HCT116 (cell line): Measurements from ENCODE around the gene ARRB2. TPM values are rescaled to one million over a fixed set of nuclear protein-coding genes. Genes with fewer than 3 reads are reported as not detected.

ENCODE experiments used
- ATAC-seq: fragments of 200-7000 bp; cut with Tn5 transposase; 2 replicates; pipeline ENCODE4 v1.9.1; 2020; ENCODE audit warnings: mild to moderate bottlenecking, moderate library complexity
- BruUV-seq: library from RNA; stranded (reverse); fragments of 400-500 nt; replicated peaks from 2 replicates; lab custom pipeline; 2021; lab: Mats Ljungman, UMichigan
- CTCF ChIA-PET: fragments of 300-600 bp; sonication (Branson Sonifier 250); formaldehyde crosslinking; loops from one replicate; lab custom pipeline; 2021; ENCODE audit warnings: antibody characterized with exemption; lab: Charles Lee
- POLR2A ChIA-PET: fragments of 300-600, 350-600 bp; sonication (Branson Sonifier 250); formaldehyde crosslinking; loops from one replicate; lab custom pipeline; 2021; ENCODE audit warnings: antibody characterized with exemption; lab: Charles Lee
- RAD21 ChIA-PET, 2 experiments: fragments of 300-600 bp; sonication (Branson Sonifier 250); formaldehyde crosslinking; loops; one replicate each; lab custom pipeline; 2023; ENCODE audit warnings: low total read pairs in 2 of 2; ENCODE audit not compliant: uncharacterized antibody in 2 of 2, unreplicated experiment in 2 of 2, low non-redundant PET in 1 of 2; lab: Charles Lee
- DNase-seq: peaks from one replicate; pipeline ENCODE4 v3.0.0-alpha.2; 2010; ENCODE audit warnings: low read depth, low spot score
- H2AFZ ChIP-seq: fragments of 200-600 bp; shearing (Covaris generic), sonication (generic); 2 replicates; pipeline ENCODE4 v1.6.1; 2017; ENCODE audit warnings: low read depth, mixed run types, mixed read lengths, antibody characterized with exemption, low read length; ENCODE audit not compliant: poor library complexity, severe bottlenecking
- H3K27ac ChIP-seq: 2 replicates; pipeline ENCODE4 v1.5.1; 2012; ENCODE audit warnings: low read depth, low read length
- H3K27me3 ChIP-seq: fragments of 200-600 bp; sonication (generic); 2 replicates; pipeline ENCODE4 v1.6.1; 2016; ENCODE audit warnings: mixed run types, low read length, mixed read lengths; ENCODE audit not compliant: insufficient read depth
- H3K36me3 ChIP-seq, 2 experiments: fragments of 200-500 bp in 1 of 2; fragments of 200-600 bp in 1 of 2; sonication (Bioruptor generic) in 1 of 2; sonication (generic) in 1 of 2; 2 replicates each; pipeline versions ENCODE4 v1.5.1 to v1.6.1; 2014 to 2016; ENCODE audit warnings: low read length in 2 of 2, inconsistent platforms in 1 of 2, mixed read lengths in 1 of 2, mixed run types in 1 of 2; ENCODE audit not compliant: insufficient read depth in 2 of 2, control insufficient read depth in 1 of 2
- H3K4me1 ChIP-seq, 2 experiments: fragments of 200-600 bp in 1 of 2; sonication (generic) in 1 of 2; 2 replicates each; pipeline versions ENCODE4 v1.5.1 to v1.6.1; 2012 to 2017; ENCODE audit warnings: low read length in 2 of 2, inconsistent platforms in 1 of 2, mild to moderate bottlenecking in 1 of 2, mixed read lengths in 1 of 2, mixed run types in 1 of 2, moderate library complexity in 1 of 2; ENCODE audit not compliant: insufficient read depth in 2 of 2, control insufficient read depth in 1 of 2
- H3K4me2 ChIP-seq: fragments of 200-600 bp; sonication (generic); 2 replicates; pipeline ENCODE4 v1.6.1; 2017; ENCODE audit warnings: mixed run types, low read length, mixed read lengths
- H3K4me3 ChIP-seq, 2 experiments: fragments of 200-600 bp in 1 of 2; sonication (generic) in 1 of 2; replicated peaks in 1 of 2; 2 replicates each; pipeline ENCODE4 v1.5.1; 2011 to 2016; ENCODE audit warnings: low read length in 2 of 2, control low read depth in 1 of 2, low read depth in 1 of 2, mild to moderate bottlenecking in 1 of 2, mixed read lengths in 1 of 2, mixed run types in 1 of 2
- H3K79me2 ChIP-seq: fragments of 200-600 bp; sonication (generic); 2 replicates; pipeline ENCODE4 v1.6.1; 2017; ENCODE audit warnings: mild to moderate bottlenecking, mixed run types, low read length, moderate library complexity, mixed read lengths; ENCODE audit not compliant: insufficient read depth
- H3K9ac ChIP-seq: fragments of 200-600 bp; sonication (generic); 2 replicates; pipeline ENCODE4 v1.6.1; 2016; ENCODE audit warnings: low read length, mixed read lengths
- H3K9me2 ChIP-seq: fragments of 200-600 bp; sonication (generic), shearing (Covaris generic); 2 replicates; pipeline ENCODE4 v1.6.1; 2017; ENCODE audit warnings: mixed run types, mild to moderate bottlenecking, moderate library complexity; ENCODE audit not compliant: insufficient read depth
- H3K9me3 ChIP-seq, 2 experiments: fragments of 200-500 bp in 1 of 2; fragments of 200-600 bp in 1 of 2; sonication (Bioruptor generic) in 1 of 2; sonication (generic) in 1 of 2; 2 replicates each; pipeline ENCODE4 v1.6.1; 2014 to 2017; ENCODE audit warnings: low read length in 2 of 2, mixed read lengths in 2 of 2, inconsistent platforms in 1 of 2, low read depth in 1 of 2, mild to moderate bottlenecking in 1 of 2, mixed run types in 1 of 2, moderate library complexity in 1 of 2; ENCODE audit not compliant: control insufficient read depth in 1 of 2, insufficient read depth in 1 of 2
- H4K20me1 ChIP-seq: fragments of 200-600 bp; sonication (generic), shearing (Covaris generic); 2 replicates; pipeline ENCODE4 v1.6.1; 2017; ENCODE audit warnings: mixed run types, mild to moderate bottlenecking, moderate library complexity; ENCODE audit not compliant: insufficient read depth
- CBX3 ChIP-seq: IDR thresholded peaks from 2 replicates; pipeline ENCODE4 v1.6.1; 2012; ENCODE audit warnings: low read depth
- CEBPB ChIP-seq: IDR thresholded peaks from 2 replicates; pipeline ENCODE4 v1.6.1; 2012; ENCODE audit warnings: low read depth
- CTCF ChIP-seq, 3 experiments: fragments of 200-600 bp in 1 of 3; sonication (generic) in 1 of 3; IDR thresholded peaks in 2 of 3; conservative IDR thresholded peaks in 1 of 3; 2 replicates each; pipeline ENCODE4 v1.5.1; 2012 to 2017; ENCODE audit warnings: low read depth in 2 of 3, low read length in 2 of 3, antibody characterized with exemption in 1 of 3, borderline replicate concordance in 1 of 3, control low read depth in 1 of 3, mild to moderate bottlenecking in 1 of 3, mixed read lengths in 1 of 3, mixed run types in 1 of 3, moderate library complexity in 1 of 3; ENCODE audit not compliant: insufficient read depth in 1 of 3
- EZH2 ChIP-seq: fragments of 200-600 bp; sonication (generic); IDR thresholded peaks from 2 replicates; pipeline ENCODE4 v1.6.1; 2017; ENCODE audit warnings: antibody characterized with exemption, mixed run types
- FOSL1 ChIP-seq: IDR thresholded peaks from 2 replicates; pipeline ENCODE4 v1.6.1; 2012; ENCODE audit warnings: low read depth
- YY1 ChIP-seq: IDR thresholded peaks from 2 replicates; pipeline ENCODE4 v1.6.1; 2011; ENCODE audit warnings: low read length, low read depth, moderate library complexity, mild to moderate bottlenecking; ENCODE audit not compliant: insufficient replicate concordance; ENCODE audit errors: extremely low read depth
- ZFX ChIP-seq: fragments of 450-650 bp; IDR thresholded peaks from 2 replicates; pipeline ENCODE4 v1.6.1; 2017
- intact Hi-C: fragments of 100-400 bp; cut with micrococcal nuclease; formaldehyde crosslinking; loops from 2 replicates; pipeline ENCODE4 v1.10.0; 2022
- total RNA-seq: library from RNA; stranded (reverse); gene quantifications from one replicate; pipeline ENCODE4 v1.2.1, GENCODE V29; 2021; ENCODE audit not compliant: unreplicated experiment

ARRB2 gene
- total RNA-seq, 1 experiment from 2014 or later = 70.8 TPM

GRCh38 chr17:4733073-4733531 lies 22.7 kb downstream of the ARRB2 start:
- H3K79me2 ChIP-seq = no peaks in the 10 kb centered on the region
- no peak overlapping the region for H3K4me2 ChIP-seq
- BruUV-seq = no TSS peak
- H3K9ac ChIP-seq = no peak overlapping the region
- no peak for TF ChIP-seq EZH2
- no peak for TF ChIP-seq CEBPB
- no peak for TF ChIP-seq ZFX
- no peak for TF ChIP-seq YY1
- TF ChIP-seq FOSL1 = no peak
- peak in 1 of 3 experiments; percentile 29; a peak in 2 of 6 replicates for TF ChIP-seq CTCF (IDR thresholded peaks at IDR 0.05 in 2 of 3, conservative IDR thresholded peaks at IDR 0.05 in 1 of 3; ENCODE audit: borderline replicate concordance in 1 of 3, insufficient read depth in 1 of 3, low read depth in 2 of 3, low read length in 2 of 3)
- TF ChIP-seq CBX3 = no peak
- ChIA-PET CTCF (no interaction called here), RAD21 (no interaction called here), POLR2A (no interaction called here)
- 0 out of 4 replicates have a peak, but pooled peaks cover 0 to 2% of the 10 kb centered on the region in 2 experiments for H3K36me3 ChIP-seq
- no peak overlapping the region for H3K27ac ChIP-seq
- no peaks in the 10 kb centered on the region for H4K20me1 ChIP-seq
- H3K9me2 ChIP-seq = no peaks in the 10 kb centered on the region
- no peaks in the 10 kb centered on the region for H3K9me3 ChIP-seq
- no peak overlapping the region for H3K4me3 ChIP-seq
- DNase-seq = no peak
- H2AFZ ChIP-seq = no peak overlapping the region
- intact Hi-C loops = no loop called here
- no peak for ATAC-seq
- peaks cover 5 to 22% of the 10 kb centered on the region in 2 experiments for H3K4me1 ChIP-seq
- H3K27me3 ChIP-seq = no peaks in the 10 kb centered on the region
